IMR-90 (cell line): Measurements from ENCODE around the gene BST1. TPM values are rescaled to one million over a fixed set of nuclear protein-coding genes. Genes with fewer than 3 reads are reported as not detected.
A peak's percentile ranks its signal among the peaks of the same experiment; 100 is the strongest.

ENCODE experiments used
- ATAC-seq: fragments of 200-7000 bp; cut with Tn5 transposase; 2 replicates; pipeline ENCODE4 v1.9.1; 2020; ENCODE audit warnings: low read depth, mild to moderate bottlenecking, moderate library complexity
- BruUV-seq: library from RNA; stranded (reverse); fragments of 400-500 nt; replicated peaks from 2 replicates; lab custom pipeline; 2021; lab: Mats Ljungman, UMichigan
- CTCF ChIA-PET: fragments of 300-600 bp; formaldehyde crosslinking; extraction: SDS; loops from one replicate; lab custom pipeline; 2021; ENCODE audit warnings: antibody characterized with exemption; lab: Yijun Ruan, JAX
- POLR2A ChIA-PET: fragments of 300-600 bp; sonication (Branson Sonifier 250); formaldehyde crosslinking; loops from one replicate; lab custom pipeline; 2022; ENCODE audit warnings: antibody characterized with exemption; ENCODE audit not compliant: unreplicated experiment; lab: Charles Lee
- DNase-seq: peaks from one replicate; pipeline ENCODE4 v3.0.0; 2013
- H2AFZ ChIP-seq: replicated peaks from 2 replicates; pipeline ENCODE3; 2013; ENCODE audit warnings: low read length, mild to moderate bottlenecking; ENCODE audit not compliant: poor library complexity
- H2AK5ac ChIP-seq: 2 replicates; pipeline ENCODE4 v1.6.1; 2013; ENCODE audit warnings: low read depth, low read length, inconsistent platforms
- H2AK9ac ChIP-seq: replicated peaks from 2 replicates; pipeline ENCODE3; 2013; ENCODE audit warnings: mild to moderate bottlenecking, low read depth, low read length, moderate library complexity; ENCODE audit not compliant: poor library complexity
- H2BK120ac ChIP-seq: 2 replicates; pipeline ENCODE4 v1.6.1; 2013; ENCODE audit warnings: low read depth, low read length, inconsistent platforms
- H2BK15ac ChIP-seq: 3 replicates; pipeline ENCODE4 v1.6.1; 2013; ENCODE audit warnings: low read depth, low read length, inconsistent platforms
- H2BK20ac ChIP-seq: 2 replicates; pipeline ENCODE4 v1.6.1; 2013; ENCODE audit warnings: low read depth, mild to moderate bottlenecking, inconsistent platforms, low read length, moderate library complexity
- H2BK5ac ChIP-seq: 2 replicates; pipeline ENCODE4 v1.6.1; 2013; ENCODE audit warnings: mild to moderate bottlenecking, low read depth, low read length, inconsistent platforms; ENCODE audit not compliant: poor library complexity, severe bottlenecking
- H3K14ac ChIP-seq: replicated peaks from 2 replicates; pipeline ENCODE4 v1.6.1; 2013; ENCODE audit warnings: low read depth, low read length, inconsistent platforms
- H3K18ac ChIP-seq: 2 replicates; pipeline ENCODE4 v1.6.1; 2013; ENCODE audit warnings: low read depth, low read length, control low read depth
- H3K23ac ChIP-seq: 2 replicates; pipeline ENCODE4 v1.6.1; 2013; ENCODE audit warnings: low read depth, low read length, inconsistent platforms
- H3K27ac ChIP-seq: 2 replicates; pipeline ENCODE4 v1.5.1; 2013; ENCODE audit warnings: mild to moderate bottlenecking, control low read depth, low read length; ENCODE audit not compliant: insufficient read depth
- H3K27me3 ChIP-seq: 2 replicates; pipeline ENCODE4 v1.6.1; 2013; ENCODE audit warnings: low read length; ENCODE audit not compliant: control insufficient read depth, insufficient read depth
- H3K36me3 ChIP-seq: 2 replicates; pipeline ENCODE4 v1.6.1; 2013; ENCODE audit warnings: low read length, mixed read lengths; ENCODE audit not compliant: control insufficient read depth, insufficient read depth
- H3K4ac ChIP-seq: 2 replicates; pipeline ENCODE4 v1.6.1; 2013; ENCODE audit warnings: low read depth, low read length, inconsistent platforms
- H3K4me1 ChIP-seq: 2 replicates; pipeline ENCODE4 v1.6.1; 2013; ENCODE audit warnings: low read length, mixed read lengths; ENCODE audit not compliant: control insufficient read depth, insufficient read depth
- H3K4me2 ChIP-seq: 2 replicates; pipeline ENCODE4 v1.6.1; 2013; ENCODE audit warnings: low read depth, mild to moderate bottlenecking, control low read depth, low read length, moderate library complexity
- H3K4me3 ChIP-seq: 2 replicates; pipeline ENCODE4 v1.5.1; 2013; ENCODE audit warnings: low read depth, mild to moderate bottlenecking, control low read depth, low read length, moderate library complexity; ENCODE audit not compliant: insufficient read depth
- H3K56ac ChIP-seq: 2 replicates; pipeline ENCODE4 v1.6.1; 2013; ENCODE audit warnings: low read length, inconsistent platforms; ENCODE audit not compliant: insufficient read depth; ENCODE audit errors: extremely low read depth
- H3K79me1 ChIP-seq, 2 experiments: 2 replicates each; pipeline ENCODE4 v1.6.1; 2013; ENCODE audit warnings: low read length in 2 of 2, inconsistent platforms in 1 of 2, low read depth in 1 of 2
- H3K9ac ChIP-seq: 2 replicates; pipeline ENCODE4 v1.6.1; 2013; ENCODE audit warnings: low read depth, low read length, control low read depth
- H3K9me1 ChIP-seq: 2 replicates; pipeline ENCODE4 v1.6.1; 2013; ENCODE audit warnings: low read length, inconsistent platforms; ENCODE audit not compliant: insufficient read depth
- H3K9me3 ChIP-seq: 2 replicates; pipeline ENCODE4 v1.6.1; 2013; ENCODE audit warnings: low read length; ENCODE audit not compliant: control insufficient read depth, insufficient read depth
- H4K20me1 ChIP-seq: 2 replicates; pipeline ENCODE4 v1.6.1; 2013; ENCODE audit warnings: low read length, inconsistent platforms; ENCODE audit not compliant: insufficient read depth
- H4K5ac ChIP-seq: 2 replicates; pipeline ENCODE4 v1.6.1; 2013; ENCODE audit warnings: mild to moderate bottlenecking, low read depth, low read length, control low read depth
- H4K8ac ChIP-seq, 2 experiments: 2 replicates each; pipeline ENCODE4 v1.6.1; 2013; ENCODE audit warnings: low read depth in 2 of 2, low read length in 2 of 2, control low read depth in 1 of 2, inconsistent platforms in 1 of 2
- H4K91ac ChIP-seq: 2 replicates; pipeline ENCODE4 v1.6.1; 2013; ENCODE audit warnings: low read depth, low read length, inconsistent platforms; ENCODE audit not compliant: insufficient read depth
- MAZ ChIP-seq: IDR thresholded peaks from 2 replicates; pipeline ENCODE4 v1.6.1; 2012; ENCODE audit warnings: low read depth, mild to moderate bottlenecking, low read length, improper control_type of control experiment, moderate library complexity, borderline replicate concordance
- NFE2L2 ChIP-seq: fragments of 150-350 bp; IDR thresholded peaks from 2 replicates; pipeline ENCODE4 v1.6.1; 2016; ENCODE audit warnings: low read depth, mild to moderate bottlenecking, low read length
- WGBS, 2 experiments: methylation state at CpG; one replicate each; pipeline versions ENCODE4 v1.1.5 to v1.1.7; 2013; ENCODE audit warnings: missing lambda C conversion rate in 2 of 2; ENCODE audit not compliant: insufficient read length in 1 of 2; ENCODE audit errors: extremely low coverage in 2 of 2; 5-methylcytosine and 5-hydroxymethylcytosine counted together
- dilution Hi-C: fragments of 300-500 bp; cut with HindIII; formaldehyde crosslinking; loops from one replicate; pipeline ENCODE4 v1.14.3; 2018; ENCODE audit warnings: low sequenced_read_pairs; ENCODE audit not compliant: unreplicated experiment
- in situ Hi-C: fragments of 300-500 bp; cut with MboI; formaldehyde crosslinking; loops from 3 replicates; pipeline ENCODE4 v1.14.3; 2019; ENCODE audit warnings: low sequenced_read_pairs, inconsistent platforms, mixed read lengths
- intact Hi-C: fragments of 100-400 bp; cut with micrococcal nuclease; formaldehyde crosslinking; loops from 2 replicates; pipeline ENCODE4 v1.10.0; 2022
- polyA plus RNA-seq, 3 experiments: library from polyadenylated mRNA; depleted of rRNA; stranded (reverse); fragments of >200 nt; gene quantifications; 2 replicates each; pipeline ENCODE4 v1.2.3, GENCODE V29; 2012; ENCODE audit warnings: low replicate concordance in 1 of 3
- total RNA-seq: library from RNA; depleted of rRNA; stranded (reverse); fragments of >200 nt; gene quantifications from 2 replicates; pipeline ENCODE4 v1.2.3, GENCODE V29; 2012

BST1 gene
- total and polyA plus RNA-seq, 2 of the 4 experiments (the other 2 are of a cell fraction) = 6.6 to 11.1 TPM

DNA sequence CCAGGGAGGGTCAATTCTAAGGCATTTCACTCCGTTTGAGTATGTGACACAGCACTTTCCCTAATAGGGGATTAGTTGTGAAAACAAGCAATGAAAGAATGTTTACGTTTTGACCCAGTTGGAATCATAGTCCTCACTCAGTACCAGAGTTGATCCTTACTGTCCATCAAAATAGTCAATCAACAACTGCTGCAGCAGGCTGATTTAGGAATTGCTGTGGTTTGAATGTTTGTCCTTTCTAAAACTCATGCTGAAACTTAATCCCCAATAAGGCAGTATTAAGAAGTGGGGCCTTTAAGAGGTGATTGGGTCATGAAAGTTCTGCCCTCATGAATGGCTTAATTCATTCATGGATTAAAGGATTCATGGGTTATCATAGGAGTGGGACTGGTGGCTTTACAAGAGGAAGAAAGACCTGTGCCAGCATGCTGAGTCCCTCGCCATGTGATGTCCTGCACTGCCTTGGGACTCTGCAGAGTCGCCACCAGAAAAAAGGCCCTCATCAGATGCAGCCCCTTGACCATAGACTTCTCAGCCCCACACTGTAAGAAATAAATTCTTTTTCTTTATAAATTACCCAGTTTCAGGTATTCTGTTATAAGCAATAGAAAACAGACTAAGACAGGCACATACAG, 44.6 kb upstream of the BST1 start:
- Histone ChIP-seq H3K23ac (no peak overlapping the region), H4K8ac (no peak overlapping the region), H3K18ac (no peak overlapping the region; the same call in 1 of the 2 replicates), H2AFZ (no peak overlapping the region), H3K4ac (no peak overlapping the region), H2BK120ac (no peak overlapping the region), H3K9me3 (no peaks in the 10 kb centered on the region), H2AK5ac (no peak overlapping the region), H4K20me1 (peaks cover 7% of the 10 kb centered on the region; the same call in 1 of the 2 replicates), H2AK9ac (no peak overlapping the region), H2BK15ac (no peak overlapping the region; the same call in 2 of the 3 replicates), H3K9me1 (no peaks in the 10 kb centered on the region), H3K27ac (no peak overlapping the region), H3K14ac (no peak overlapping the region), H2BK20ac (no peak overlapping the region), H4K91ac (no peak overlapping the region), H3K27me3 (no peaks in the 10 kb centered on the region), H3K9ac (no peak overlapping the region), H3K79me1 (peaks cover 7 to 25% of the 10 kb centered on the region in 2 experiments; a peak in 3 of 4 replicates), H3K36me3 (no peaks in the 10 kb centered on the region), H3K4me1 (peaks cover 17% of the 10 kb centered on the region), H3K4me2 (peak overlapping the region; percentile 20), H2BK5ac (no peak overlapping the region), H4K5ac (no peak overlapping the region), H3K56ac (no peak overlapping the region), H3K4me3 (no peak overlapping the region)
- DNase-seq (no peak), ATAC-seq (no peak)
- BruUV-seq = no TSS peak
- WGBS, 2 experiments = no CpG with 5 or more reads among the region's 4 CpGs
- TF ChIP-seq NFE2L2 (peak; percentile 56; the same call in 1 of the 2 replicates), MAZ (no peak)
- in situ Hi-C loops = no loop called here
- POLR2A ChIA-PET = no interaction called here
- CTCF ChIA-PET = interaction anchor here (1.6 kb wide), 1 partner anchor 22 kb away, joined by 3 read pairs; no protein-coding TSS in a partner anchor
- dilution Hi-C loops = no loop called here
- intact Hi-C loops = no loop called here
